A549 (cell line): Measurements from ENCODE around the gene HIPK1. TPM values are rescaled to one million over a fixed set of nuclear protein-coding genes. Genes with fewer than 3 reads are reported as not detected.

ENCODE experiments used
- ATAC-seq, 2 experiments: fragments of 200-7000 bp in 1 of 2; fragments of >200 bp in 1 of 2; cut with Nextera tagmentation in 1 of 2; cut with Tn5 transposase in 1 of 2; 3 replicates each; pipeline versions ENCODE4 v1.8.0 to v1.9.1; 2018 to 2020; ENCODE audit warnings: mild to moderate bottlenecking in 1 of 2, moderate library complexity in 1 of 2
- CTCF ChIA-PET: fragments of 300-600 bp; sonication (Branson Sonifier 250); formaldehyde crosslinking; extraction: SDS; loops from one replicate; lab custom pipeline; 2021; ENCODE audit warnings: antibody characterized with exemption, inconsistent platforms; lab: Yijun Ruan, JAX
- POLR2A ChIA-PET: fragments of 350-600 bp; formaldehyde crosslinking; extraction: SDS; loops from one replicate; lab custom pipeline; 2021; ENCODE audit warnings: antibody characterized with exemption, inconsistent platforms; lab: Yijun Ruan, JAX
- DNase-seq, 2 experiments: peaks; one replicate each; pipeline versions ENCODE4 v3.0.0 to v3.0.0-alpha.2; 2011 to 2016; ENCODE audit warnings: low read depth in 1 of 2, low spot score in 1 of 2
- FAIRE-seq: peaks from 2 replicates; lab custom pipeline; 2011; peaks lifted over from hg19 to GRCh38; lab: Jason Lieb, UNC
- H3K27ac ChIP-seq, 2 experiments: fragments of >200 bp; sonication (Bioruptor Twin); formaldehyde crosslinking; 3 replicates each; pipeline ENCODE4 v1.5.1; 2016 to 2017
- H3K4me1 ChIP-seq: fragments of >200 bp; sonication (Bioruptor Twin); formaldehyde crosslinking; 3 replicates; pipeline ENCODE4 v1.6.1; 2016
- H3K4me2 ChIP-seq: fragments of >200 bp; sonication (Bioruptor Twin); formaldehyde crosslinking; 3 replicates; pipeline ENCODE4 v1.6.1; 2016
- H3K4me3 ChIP-seq: fragments of >200 bp; sonication (Bioruptor Twin); formaldehyde crosslinking; 3 replicates; pipeline ENCODE4 v1.5.1; 2016
- H3K9me3 ChIP-seq: fragments of >200 bp; sonication (Bioruptor Twin); formaldehyde crosslinking; 3 replicates; pipeline ENCODE4 v1.6.1; 2016
- BHLHE40 ChIP-seq: IDR thresholded peaks from 2 replicates; pipeline ENCODE4 v1.6.1; 2012; ENCODE audit warnings: low read depth, low read length, inconsistent platforms
- CBX2 ChIP-seq: fragments of 200-600 bp; sonication (generic); IDR thresholded peaks from 2 replicates; pipeline ENCODE4 v1.6.1; 2016; ENCODE audit warnings: low read depth, mild to moderate bottlenecking, borderline replicate concordance
- CBX8 ChIP-seq: fragments of 200-600 bp; sonication (generic); IDR thresholded peaks from 2 replicates; pipeline ENCODE4 v1.6.1; 2016
- CHD4 ChIP-seq: fragments of 200-600 bp; sonication (generic); IDR thresholded peaks from 2 replicates; pipeline ENCODE4 v1.6.1; 2016; ENCODE audit warnings: antibody characterized with exemption, mild to moderate bottlenecking, borderline replicate concordance
- CTCF ChIP-seq: fragments of >200 bp; sonication (Bioruptor Twin); formaldehyde crosslinking; IDR thresholded peaks from 3 replicates; pipeline ENCODE4 v1.5.1; 2016
- EHF ChIP-seq: fragments of 250-450 bp; sonication (Bioruptor Pico); IDR thresholded peaks from 2 replicates; pipeline ENCODE4 v1.5.0; 2020; ENCODE audit warnings: mild to moderate bottlenecking
- EP300 ChIP-seq, 2 experiments: fragments of >200 bp; sonication (Bioruptor Twin); formaldehyde crosslinking; IDR thresholded peaks; 2 replicates in 1 of 2; 3 replicates in 1 of 2; pipeline ENCODE4 v1.6.1; 2016 to 2017
- GATA3 ChIP-seq: IDR thresholded peaks from 2 replicates; pipeline ENCODE4 v1.6.1; 2012; ENCODE audit warnings: borderline replicate concordance
- HDAC2 ChIP-seq: fragments of 200-600 bp; sonication (generic); IDR thresholded peaks from 2 replicates; pipeline ENCODE4 v1.6.1; 2016
- HEYL ChIP-seq: fragments of 250-450 bp; sonication (Bioruptor Pico); IDR thresholded peaks from 2 replicates; pipeline ENCODE4 v1.8.0; 2021; ENCODE audit warnings: mild to moderate bottlenecking, moderate library complexity
- HOXB5 ChIP-seq: fragments of 250-450 bp; sonication (Bioruptor Pico); IDR thresholded peaks from 2 replicates; pipeline ENCODE4 v1.5.0; 2020; ENCODE audit warnings: mild to moderate bottlenecking, moderate library complexity
- MAX ChIP-seq: IDR thresholded peaks from 2 replicates; pipeline ENCODE4 v1.6.1; 2012
- MAZ ChIP-seq: fragments of 150-350 bp; IDR thresholded peaks from 2 replicates; pipeline ENCODE4 v1.6.1; 2014; ENCODE audit warnings: antibody characterized with exemption, low read depth, low read length, borderline replicate concordance
- MYC ChIP-seq: IDR thresholded peaks from 2 replicates; pipeline ENCODE4 v1.6.1; 2012; ENCODE audit warnings: mild to moderate bottlenecking, inconsistent platforms, low read length, improper control_type of control experiment, borderline replicate concordance
- NFE2L2 ChIP-seq: fragments of 150-350 bp; conservative IDR thresholded peaks from 2 replicates; pipeline ENCODE4 v1.6.1; 2014; ENCODE audit warnings: low read length
- NR3C1 ChIP-seq: fragments of >200 bp; sonication (Bioruptor Twin); formaldehyde crosslinking; IDR thresholded peaks from 3 replicates; pipeline ENCODE4 v1.6.1; 2017
- POLR2AphosphoS2 ChIP-seq: conservative IDR thresholded peaks from 2 replicates; pipeline ENCODE4 v1.6.1; 2012; ENCODE audit warnings: low read length, improper control_type of control experiment, inconsistent platforms
- RAD21 ChIP-seq, 2 experiments: fragments of >200 bp in 1 of 2; sonication (Bioruptor Twin) in 1 of 2; formaldehyde crosslinking in 1 of 2; IDR thresholded peaks in 1 of 2; conservative IDR thresholded peaks in 1 of 2; 2 replicates in 1 of 2; 3 replicates in 1 of 2; pipeline ENCODE4 v1.6.1; 2012 to 2018; ENCODE audit warnings: inconsistent platforms in 1 of 2
- RCOR1 ChIP-seq: fragments of 150-350 bp; IDR thresholded peaks from 2 replicates; pipeline ENCODE4 v1.6.1; 2014; ENCODE audit warnings: antibody characterized with exemption, low read length, low read depth
- RNF2 ChIP-seq: fragments of 200-600 bp; sonication (generic); IDR thresholded peaks from 2 replicates; pipeline ENCODE4 v1.6.1; 2016; ENCODE audit warnings: low read depth, mild to moderate bottlenecking, antibody characterized with exemption, moderate library complexity, borderline replicate concordance
- SREBF2 ChIP-seq: fragments of 450-650 bp; IDR thresholded peaks from 2 replicates; pipeline ENCODE4 v1.6.1; 2014; ENCODE audit warnings: mild to moderate bottlenecking, moderate library complexity
- TFCP2L1 ChIP-seq: fragments of 250-450 bp; sonication (Bioruptor Pico); IDR thresholded peaks from 2 replicates; pipeline ENCODE4 v1.5.0; 2021; ENCODE audit warnings: mild to moderate bottlenecking
- TP53 ChIP-seq: fragments of 250-450 bp; sonication (Bioruptor Pico); IDR thresholded peaks from 2 replicates; pipeline ENCODE4 v1.5.0; 2021; ENCODE audit warnings: mild to moderate bottlenecking, moderate library complexity
- ZSCAN20 ChIP-seq: fragments of 250-450 bp; sonication (Bioruptor Pico); IDR thresholded peaks from 2 replicates; pipeline ENCODE4 v1.8.0; 2022; ENCODE audit warnings: mild to moderate bottlenecking, moderate library complexity
- WGBS: methylation state at CpG from one replicate; pipeline ENCODE4 v1.1.6; 2017; ENCODE audit errors: missing lambda C conversion rate; 5-methylcytosine and 5-hydroxymethylcytosine counted together
- polyA plus RNA-seq, 4 experiments: library from polyadenylated mRNA; depleted of rRNA in 3 of 4; stranded (reverse); fragments of >200 nt; fragmentation: RNase III in 1 of 4; extraction: RNeasy Plus Mini Kit Qiagen cat#74134 plus additional on column Dnase treatment in 1 of 4; gene quantifications; 2 replicates in 3 of 4; 3 replicates in 1 of 4; pipeline ENCODE4 v1.2.3, GENCODE V29; 2011 to 2017
- TF ChIP-seq, protein P1 (sequence below): IDR thresholded peaks from 2 replicates; pipeline ENCODE4 v1.6.1; 2012; ENCODE audit warnings: low read depth, borderline replicate concordance
- TF ChIP-seq, protein P2 (sequence below): fragments of 450-650 bp; IDR thresholded peaks from 2 replicates; pipeline ENCODE4 v1.6.1; 2014; ENCODE audit warnings: antibody characterized with exemption
- TF ChIP-seq, protein P3 (sequence below): fragments of >200 bp; sonication (Bioruptor Twin); formaldehyde crosslinking; IDR thresholded peaks from 2 replicates; pipeline ENCODE4 v1.6.1; 2016
- TF ChIP-seq, protein P4 (sequence below): fragments of 150-350 bp; IDR thresholded peaks from 2 replicates; pipeline ENCODE4 v1.6.1; 2014; ENCODE audit warnings: low read depth, mild to moderate bottlenecking, low read length
- TF ChIP-seq, protein P5 (sequence below): fragments of 250-450 bp; sonication (Bioruptor Pico); IDR thresholded peaks from 2 replicates; pipeline ENCODE4 v1.5.0; 2020; ENCODE audit warnings: low read depth, mild to moderate bottlenecking, moderate library complexity

The HIPK1 gene
- polyA plus RNA-seq, 2 of the 4 experiments (the other 2 are of a cell fraction) = 11.3 to 27.4 TPM

GRCh38 chr1:113895961-113896360 is 33.2 kb upstream of the HIPK1 start:
- CTCF ChIA-PET = no interaction called here
- 84% methylated on average over 8 of the region's 8 CpGs for WGBS
- no peak overlapping the region for H3K4me2 ChIP-seq

DNA sequence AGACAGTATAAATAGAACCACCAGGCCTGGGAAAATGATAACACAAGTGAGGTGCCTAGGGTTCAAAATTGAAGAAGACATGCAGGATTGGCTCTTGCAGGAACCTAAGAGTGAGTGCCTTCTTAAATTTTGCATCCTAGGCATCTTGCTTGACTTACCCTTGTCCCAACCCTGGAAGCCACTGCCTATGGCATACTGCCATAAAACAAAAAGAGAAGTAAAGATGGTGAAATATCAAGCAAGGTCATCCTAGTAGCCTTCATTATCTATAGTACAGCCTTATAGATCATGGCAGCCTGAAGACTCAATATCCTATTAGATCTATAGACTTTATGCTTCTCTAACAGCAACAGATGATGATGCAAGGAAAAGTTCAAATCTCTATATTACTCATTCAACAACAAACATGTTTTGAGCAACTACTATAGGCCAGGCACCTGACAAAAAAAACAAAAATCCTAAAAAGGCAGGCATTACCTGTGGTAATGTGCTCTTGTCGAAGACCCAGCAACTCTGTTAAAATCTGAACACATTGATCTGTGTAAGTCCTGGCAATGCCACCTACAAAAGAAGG is 30.8 kb upstream of the HIPK1 start:
- no peaks in the 10 kb centered on the region for H3K9me3 ChIP-seq
- DNase-seq = no peak
- no peak overlapping the region for H3K4me2 ChIP-seq
- no peak overlapping the region for H3K4me3 ChIP-seq
- CTCF ChIA-PET = no interaction called here
- POLR2A ChIA-PET = no interaction called here
- TF ChIP-seq NR3C1 = no peak
- no peak for TF ChIP-seq MAX
- no peak for TF ChIP-seq TP53 (CRISPR knock-in tag)
- TF ChIP-seq ZSCAN20 (CRISPR knock-in tag) = no peak
- TF ChIP-seq, protein P1, sequence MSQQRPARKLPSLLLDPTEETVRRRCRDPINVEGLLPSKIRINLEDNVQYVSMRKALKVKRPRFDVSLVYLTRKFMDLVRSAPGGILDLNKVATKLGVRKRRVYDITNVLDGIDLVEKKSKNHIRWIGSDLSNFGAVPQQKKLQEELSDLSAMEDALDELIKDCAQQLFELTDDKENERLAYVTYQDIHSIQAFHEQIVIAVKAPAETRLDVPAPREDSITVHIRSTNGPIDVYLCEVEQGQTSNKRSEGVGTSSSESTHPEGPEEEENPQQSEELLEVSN = no peak
- no peak for TF ChIP-seq EHF (CRISPR knock-in tag)
- TF ChIP-seq BHLHE40 = no peak
- no peak for TF ChIP-seq HOXB5
- TF ChIP-seq CBX8 = no peak
- no peak for TF ChIP-seq CHD4
- TF ChIP-seq RNF2 = no peak
- TF ChIP-seq NFE2L2 = no peak
- TF ChIP-seq HDAC2 = no peak
- ATAC-seq = no peak
- WGBS = 88% methylated on average over 1 of the region's 1 CpG
- H3K4me1 ChIP-seq = no peaks in the 10 kb centered on the region
- FAIRE-seq = no peak
- no peak overlapping the region for H3K27ac ChIP-seq

More at GRCh38 chr1:113895961-113896360, 33.2 kb upstream of the HIPK1 start:
- no peak for DNase-seq
- Histone ChIP-seq H3K4me3 (no peak overlapping the region), H3K4me1 (no peaks in the 10 kb centered on the region), H3K9me3 (no peaks in the 10 kb centered on the region), H3K27ac (no peak overlapping the region)
- FAIRE-seq = no peak
- ATAC-seq = no peak
- POLR2A ChIA-PET = no interaction called here
- TF ChIP-seq, protein P2, sequence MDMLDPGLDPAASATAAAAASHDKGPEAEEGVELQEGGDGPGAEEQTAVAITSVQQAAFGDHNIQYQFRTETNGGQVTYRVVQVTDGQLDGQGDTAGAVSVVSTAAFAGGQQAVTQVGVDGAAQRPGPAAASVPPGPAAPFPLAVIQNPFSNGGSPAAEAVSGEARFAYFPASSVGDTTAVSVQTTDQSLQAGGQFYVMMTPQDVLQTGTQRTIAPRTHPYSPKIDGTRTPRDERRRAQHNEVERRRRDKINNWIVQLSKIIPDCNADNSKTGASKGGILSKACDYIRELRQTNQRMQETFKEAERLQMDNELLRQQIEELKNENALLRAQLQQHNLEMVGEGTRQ = no peak
- TF ChIP-seq EP300 (IDR thresholded peaks at IDR 0.05) = no peak
- TF ChIP-seq, protein P3, sequence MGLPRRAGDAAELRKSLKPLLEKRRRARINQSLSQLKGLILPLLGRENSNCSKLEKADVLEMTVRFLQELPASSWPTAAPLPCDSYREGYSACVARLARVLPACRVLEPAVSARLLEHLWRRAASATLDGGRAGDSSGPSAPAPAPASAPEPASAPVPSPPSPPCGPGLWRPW = no peak
- no peak for TF ChIP-seq NR3C1
- TF ChIP-seq CBX2 = no peak
- TF ChIP-seq TFCP2L1 = no peak

- ChIA-PET POLR2A (no interaction called here), CTCF (no interaction called here)
- H3K9me3 ChIP-seq = no peaks in the 10 kb centered on the region
- DNase-seq (no peak), FAIRE-seq (no peak), ATAC-seq (no peak)
- peaks cover 7% of the 10 kb centered on the region; the same call in 1 of the 3 replicates for H3K4me1 ChIP-seq
- no peak overlapping the region for H3K4me3 ChIP-seq
- no peak overlapping the region for H3K27ac ChIP-seq
- H3K4me2 ChIP-seq = no peak overlapping the region
- TF ChIP-seq RAD21 (conservative IDR thresholded peaks at IDR 0.05 in 1 of 2, IDR thresholded peaks at IDR 0.05 in 1 of 2) (no peak), HDAC2 (no peak), CHD4 (no peak), NFE2L2 (no peak), POLR2AphosphoS2 (no peak), TP53 (CRISPR knock-in tag) (no peak), MYC (no peak), RCOR1 (no peak), GATA3 (no peak), CBX2 (no peak), BHLHE40 (no peak), MAX (no peak), HEYL (no peak), CTCF (no peak), SREBF2 (no peak), MAZ (no peak)
- TF ChIP-seq, protein P4, sequence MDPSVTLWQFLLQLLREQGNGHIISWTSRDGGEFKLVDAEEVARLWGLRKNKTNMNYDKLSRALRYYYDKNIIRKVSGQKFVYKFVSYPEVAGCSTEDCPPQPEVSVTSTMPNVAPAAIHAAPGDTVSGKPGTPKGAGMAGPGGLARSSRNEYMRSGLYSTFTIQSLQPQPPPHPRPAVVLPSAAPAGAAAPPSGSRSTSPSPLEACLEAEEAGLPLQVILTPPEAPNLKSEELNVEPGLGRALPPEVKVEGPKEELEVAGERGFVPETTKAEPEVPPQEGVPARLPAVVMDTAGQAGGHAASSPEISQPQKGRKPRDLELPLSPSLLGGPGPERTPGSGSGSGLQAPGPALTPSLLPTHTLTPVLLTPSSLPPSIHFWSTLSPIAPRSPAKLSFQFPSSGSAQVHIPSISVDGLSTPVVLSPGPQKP = no peak
- TF ChIP-seq, protein P5, sequence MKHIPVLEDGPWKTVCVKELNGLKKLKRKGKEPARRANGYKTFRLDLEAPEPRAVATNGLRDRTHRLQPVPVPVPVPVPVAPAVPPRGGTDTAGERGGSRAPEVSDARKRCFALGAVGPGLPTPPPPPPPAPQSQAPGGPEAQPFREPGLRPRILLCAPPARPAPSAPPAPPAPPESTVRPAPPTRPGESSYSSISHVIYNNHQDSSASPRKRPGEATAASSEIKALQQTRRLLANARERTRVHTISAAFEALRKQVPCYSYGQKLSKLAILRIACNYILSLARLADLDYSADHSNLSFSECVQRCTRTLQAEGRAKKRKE (CRISPR knock-in tag) = no peak
Measured at GRCh38 chr1:113899111-113899510, 30.0 kb upstream of the HIPK1 start.
